H1 (cell line): ENCODE data around the gene SCN8A. TPM values are rescaled to one million over a fixed set of nuclear protein-coding genes. Genes with fewer than 3 reads are reported as not detected.
A peak's percentile ranks its signal among the peaks of the same experiment; 100 is the strongest.

Experiments
- CHD7 ChIP-seq: fragments of 300-600 bp; sonication (generic); IDR thresholded peaks from 2 replicates; pipeline ENCODE4 v1.7.1; 2012; ENCODE audit warnings: low read length, moderate library complexity, mild to moderate bottlenecking, inconsistent platforms; ENCODE audit not compliant: insufficient replicate concordance
- E2F6 ChIP-seq: IDR thresholded peaks from 2 replicates; pipeline ENCODE4 v1.6.1; 2012; ENCODE audit warnings: inconsistent platforms
- EP300 ChIP-seq, 2 experiments: IDR thresholded peaks; 1 replicate in 1 of 2; 2 replicates in 1 of 2; pipeline ENCODE4 v1.6.1; 2011 to 2012; ENCODE audit warnings: low read depth in 2 of 2, low read length in 2 of 2, mild to moderate bottlenecking in 2 of 2, borderline replicate concordance in 1 of 2, inconsistent platforms in 1 of 2, moderate library complexity in 1 of 2
- JUN ChIP-seq: IDR thresholded peaks from 2 replicates; pipeline ENCODE4 v1.6.1; 2011; ENCODE audit warnings: low read depth, mild to moderate bottlenecking, improper control_type of control experiment, low read length
- JUND ChIP-seq: IDR thresholded peaks from 2 replicates; pipeline ENCODE4 v1.6.1; 2011; ENCODE audit warnings: mild to moderate bottlenecking, improper control_type of control experiment, low read length
- RNF2 ChIP-seq: fragments of 200-900, 300-1000 bp; sonication (generic); IDR thresholded peaks from 2 replicates; pipeline ENCODE4 v1.7.1; 2016; ENCODE audit warnings: borderline replicate concordance, low read depth, mild to moderate bottlenecking, antibody characterized with exemption, low read length; ENCODE audit not compliant: poor library complexity, severe bottlenecking; ENCODE audit errors: missing control alignments
- SUZ12 ChIP-seq: fragments of 200-600 bp; sonication (generic); IDR thresholded peaks from 2 replicates; pipeline ENCODE4 v1.6.1; 2012; ENCODE audit warnings: mild to moderate bottlenecking, inconsistent platforms, low read length, moderate library complexity, mixed read lengths
- polyA plus RNA-seq, 7 experiments: library from polyadenylated mRNA; depleted of rRNA in 3 of 7; stranded (reverse) in 5 of 7; unstranded in 2 of 7; fragments of >200 nt in 5 of 7; fragments of 200-250 nt in 2 of 7; gene quantifications; 1 replicate in 5 of 7; 2 replicates in 1 of 7; 4 replicates in 1 of 7; pipeline versions ENCODE4 v1.2.1 to v1.2.3, GENCODE V29; 2011 to 2013; ENCODE audit warnings: missing spikeins in 2 of 7, mixed read lengths in 2 of 7
- total RNA-seq: library from RNA; stranded (reverse); fragmentation: NEBNext Ultra II Directional; extraction: Animal tissue kit (Norgen Biotek cat#: 25700); gene quantifications from 2 replicates; pipeline ENCODE4 v1.2.1, GENCODE V29; 2021

Gene SCN8A
- total and polyA plus RNA-seq, 2 of the 8 experiments (the other 6 are each of a cell fraction or from before 2014, with no cell fraction given), result 6.3 to 10.7 TPM

- TF ChIP-seq RNF2, result no peak
- no peak for TF ChIP-seq JUN
- no peak for TF ChIP-seq JUND
- TF ChIP-seq EP300 (IDR thresholded peaks at IDR 0.05; ENCODE audit: borderline replicate concordance in 1 of 2, low read depth in 2 of 2, low read length in 2 of 2), result 0 out of 3 replicates have a peak, but pooled peaks of 1 of the 2 experiments have one; percentile 37
- TF ChIP-seq E2F6, result no peak
- TF ChIP-seq SUZ12, result no peak
- no peak for TF ChIP-seq CHD7
These were observed 264.8 kb downstream of the SCN8A start (continued) for GRCh38 chr12:51855586-51856428.
